GM21576 (cell line): ENCODE measurements around the gene KIF24.
"Not testable (repeated sequence)": the region's sequence is repeated elsewhere in the genome, so short reads cannot be mapped to it uniquely, and the experiment has no call there.

ENCODE experiments used
- ATAC-seq: cut with Tn5 transposase; IDR thresholded peaks from one replicate; pipeline ENCODE4 v1.9.1; 2021; ENCODE audit warnings: mild to moderate bottlenecking, moderate library complexity; ENCODE audit not compliant: unreplicated experiment

Gene KIF24

GRCh38 chr9:34328987-34329832 is at the start of gene KIF24, which contains the start of gene NUDT2:
Gene KIF24 (minus strand): TSS chr9:34329268. CDS start chr9:34311346, 17,922 bp downstream.
Gene NUDT2 (plus strand): TSS chr9:34329569. CDS start chr9:34339040, 9,471 bp downstream.
- ATAC-seq = peak; percentile 93

- no peak for ATAC-seq
These were observed 49.5 kb upstream of the KIF24 start for GRCh38 chr9:34378376-34379060.

GRCh38 chr9:34377404-34377746 is 48.3 kb upstream of the KIF24 start:
- ATAC-seq = no peak

- peak; percentile 74 for ATAC-seq
These were observed 47.7 kb upstream of the KIF24 start, which contains the start of gene MYORG for GRCh38 chr9:34376596-34377403. Gene MYORG (minus strand): TSS chr9:34376898. CDS start chr9:34372943, 3,955 bp downstream.

GRCh38 chr9:34375901-34376595 is 47.0 kb upstream of the KIF24 start:
- ATAC-seq = peak; percentile 25

- no peak for ATAC-seq
These were observed 46.0 kb upstream of the KIF24 start for GRCh38 chr9:34374905-34375552.

GRCh38 chr9:34374339-34374738 is 45.3 kb upstream of the KIF24 start:
- no peak for ATAC-seq

- ATAC-seq = no peak
These were observed 44.7 kb upstream of the KIF24 start for GRCh38 chr9:34373749-34374148.

GRCh38 chr9:34372467-34373011 is 43.5 kb upstream of the KIF24 start:
- ATAC-seq = no peak

GRCh38 chr9:34371886-34372466 is 42.9 kb upstream of the KIF24 start:
- ATAC-seq = no peak

- no peak for ATAC-seq
These were observed 42.2 kb upstream of the KIF24 start for GRCh38 chr9:34370970-34371880.

GRCh38 chr9:34370335-34370969 is 41.4 kb upstream of the KIF24 start:
- ATAC-seq = no peak

- no peak for ATAC-seq
These were observed 40.6 kb upstream of the KIF24 start for GRCh38 chr9:34369636-34370035.

- not testable (repeated sequence) for ATAC-seq
These were observed 39.7 kb upstream of the KIF24 start for GRCh38 chr9:34368796-34369195.

GRCh38 chr9:34367751-34368410 is 38.8 kb upstream of the KIF24 start:
- not testable (repeated sequence) for ATAC-seq

- no peak for ATAC-seq
These were observed 37.3 kb upstream of the KIF24 start for GRCh38 chr9:34366365-34366764.

- ATAC-seq = no peak
These were observed 36.2 kb upstream of the KIF24 start for GRCh38 chr9:34365282-34365681.
